Measurements from ENCODE around the gene POP5.

Gene POP5

GRCh38 chr12:120588948-120589930, 8.0 kb upstream of the POP5 start:
- no peak for DNase-seq

GRCh38 chr12:120588371-120588770, 7.2 kb upstream of the POP5 start:
- no peak for DNase-seq

GRCh38 chr12:120586860-120587259, 5.7 kb upstream of the POP5 start:
- DNase-seq, result no peak

GRCh38 chr12:120586206-120586605, 5.0 kb upstream of the POP5 start:
- no peak for DNase-seq

- no peak for DNase-seq
Measured at GRCh38 chr12:120584343-120585149, 3.3 kb upstream of the POP5 start.

- DNase-seq, result peak; percentile 71
Measured at GRCh38 chr12:120583478-120584030, 2.4 kb upstream of the POP5 start.

GRCh38 chr12:120581998-120582397, 796 bp upstream of the POP5 start:
- DNase-seq, result no peak

- DNase-seq, result no peak
Measured at GRCh38 chr12:120579179-120579578, 2.0 kb downstream of the POP5 start.

GRCh38 chr12:120574106-120574505, 7.1 kb downstream of the POP5 start:
- DNase-seq, result no peak

GRCh38 chr12:120573560-120573959, 7.6 kb downstream of the POP5 start:
- no peak for DNase-seq

GRCh38 chr12:120571299-120571698, 9.9 kb downstream of the POP5 start:
- DNase-seq, result no peak

GRCh38 chr12:120563495-120563894, 17.7 kb downstream of the POP5 start:
- DNase-seq, result no peak

- DNase-seq, result no peak
Measured at GRCh38 chr12:120562906-120563305, 18.3 kb downstream of the POP5 start.

GRCh38 chr12:120557589-120557988, 23.6 kb downstream of the POP5 start:
- no peak for DNase-seq

- DNase-seq, result no peak
Measured at GRCh38 chr12:120554678-120555077, 26.5 kb downstream of the POP5 start.

- DNase-seq, result no peak
Measured at GRCh38 chr12:120546050-120546386, 35.2 kb downstream of the POP5 start.

- no peak for DNase-seq
Measured at GRCh38 chr12:120544691-120545090, 36.5 kb downstream of the POP5 start.

GRCh38 chr12:120542166-120542565, 39.0 kb downstream of the POP5 start:
- no peak for DNase-seq

- DNase-seq, result no peak
Measured at GRCh38 chr12:120540445-120540844, 40.8 kb downstream of the POP5 start.

- DNase-seq, result peak; percentile 29
Measured at GRCh38 chr12:120539303-120539702, 41.9 kb downstream of the POP5 start.

- DNase-seq, result peak; percentile 53
Measured at GRCh38 chr12:120538281-120539156, 42.7 kb downstream of the POP5 start.

- DNase-seq, result no peak
Measured at GRCh38 chr12:120537856-120538220, 43.4 kb downstream of the POP5 start.
